ENCODE measurements around the gene NOXA1.

NOXA1 gene

DNA sequence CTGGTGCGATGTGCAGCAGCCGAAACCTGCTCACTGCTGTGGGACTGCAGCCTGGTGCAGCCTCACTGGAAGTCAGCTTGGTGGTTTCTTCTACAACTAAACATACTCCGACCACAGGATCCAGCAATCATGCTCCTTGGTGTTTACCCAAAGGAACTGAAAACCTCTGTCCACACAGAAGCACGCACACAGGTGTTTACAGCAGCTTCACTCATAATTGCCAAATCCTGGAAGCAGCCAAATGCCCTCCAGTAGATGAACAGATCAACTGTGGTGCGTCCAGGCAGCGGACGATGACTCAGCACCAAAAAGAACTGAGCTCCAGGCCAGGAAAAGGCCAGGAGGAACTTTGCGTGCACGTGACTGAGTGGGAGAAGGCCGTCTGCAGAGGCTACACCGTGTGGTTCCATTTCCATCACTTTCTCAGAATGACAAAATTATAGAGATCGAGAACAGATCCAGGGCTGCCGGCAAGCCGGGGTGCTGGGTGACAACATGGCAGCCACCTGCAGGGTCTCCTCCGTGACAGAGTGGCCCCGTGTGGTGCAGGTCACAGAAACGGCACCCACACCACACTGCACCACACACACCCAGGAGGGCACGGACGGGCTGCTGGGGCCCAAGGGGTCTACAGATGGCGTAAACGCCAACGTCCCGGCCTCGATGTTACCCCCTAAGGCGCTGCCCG lies 59.0 kb downstream of the NOXA1 start:
- H3K4me3 ChIP-seq (replicated peaks; ENCODE audit: low read depth, low read length), result no peak overlapping the region
- peak; percentile 56 for DNase-seq (ENCODE audit: extremely low read depth, low read depth)

More for the DNA sequence above, 59.0 kb downstream of the NOXA1 start:
- TF ChIP-seq, protein P1, sequence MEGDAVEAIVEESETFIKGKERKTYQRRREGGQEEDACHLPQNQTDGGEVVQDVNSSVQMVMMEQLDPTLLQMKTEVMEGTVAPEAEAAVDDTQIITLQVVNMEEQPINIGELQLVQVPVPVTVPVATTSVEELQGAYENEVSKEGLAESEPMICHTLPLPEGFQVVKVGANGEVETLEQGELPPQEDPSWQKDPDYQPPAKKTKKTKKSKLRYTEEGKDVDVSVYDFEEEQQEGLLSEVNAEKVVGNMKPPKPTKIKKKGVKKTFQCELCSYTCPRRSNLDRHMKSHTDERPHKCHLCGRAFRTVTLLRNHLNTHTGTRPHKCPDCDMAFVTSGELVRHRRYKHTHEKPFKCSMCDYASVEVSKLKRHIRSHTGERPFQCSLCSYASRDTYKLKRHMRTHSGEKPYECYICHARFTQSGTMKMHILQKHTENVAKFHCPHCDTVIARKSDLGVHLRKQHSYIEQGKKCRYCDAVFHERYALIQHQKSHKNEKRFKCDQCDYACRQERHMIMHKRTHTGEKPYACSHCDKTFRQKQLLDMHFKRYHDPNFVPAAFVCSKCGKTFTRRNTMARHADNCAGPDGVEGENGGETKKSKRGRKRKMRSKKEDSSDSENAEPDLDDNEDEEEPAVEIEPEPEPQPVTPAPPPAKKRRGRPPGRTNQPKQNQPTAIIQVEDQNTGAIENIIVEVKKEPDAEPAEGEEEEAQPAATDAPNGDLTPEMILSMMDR (IDR thresholded peaks at IDR 0.05; ENCODE audit: low read depth, low read length, missing control alignments), result no peak
